ENCODE measurements around the gene AGBL4. TPM values are rescaled to one million over a fixed set of nuclear protein-coding genes. Genes with fewer than 3 reads are reported as not detected.

Gene AGBL4
- total RNA-seq, 1 experiment from 2014 or later, result not detected

DNA sequence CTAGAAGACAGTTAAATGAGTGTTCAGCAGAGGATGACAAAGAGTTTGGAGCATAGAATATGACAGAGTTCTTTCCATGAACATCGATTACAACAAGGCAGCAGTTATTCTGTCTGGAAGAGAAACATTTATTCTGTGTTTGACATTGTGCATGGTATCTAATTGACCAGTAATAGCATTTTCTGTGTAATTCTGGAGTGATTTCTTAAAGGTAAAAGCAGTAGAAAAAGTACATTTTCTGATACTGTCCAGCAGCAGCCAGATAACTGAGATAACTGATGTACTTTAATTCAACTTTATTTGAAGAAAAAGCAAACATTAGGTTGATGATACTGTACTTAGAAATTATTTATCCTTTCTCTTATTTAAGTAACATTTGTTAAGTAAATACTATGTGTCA lies 497.1 kb downstream of the AGBL4 start:
- H3K36me3 Mint-ChIP-seq (ENCODE audit: insufficient read depth, unreplicated experiment), result no peaks in the 10 kb centered on the region
- DNase-seq, result no peak
- Histone ChIP-seq H3K4me1 (no peaks in the 10 kb centered on the region), H3K36me3 (ENCODE audit: control insufficient read depth, insufficient read depth, low read length) (no peaks in the 10 kb centered on the region), H3K27me3 (replicated peaks; ENCODE audit: control insufficient read depth, insufficient read depth, low read length) (no peaks in the 10 kb centered on the region), H3K9me3 (no peaks in the 10 kb centered on the region), H3K4me3 (ENCODE audit: low read depth, low read length) (no peak overlapping the region)
- no peaks in the 10 kb centered on the region for H3K27me3 Mint-ChIP-seq (ENCODE audit: insufficient read depth, unreplicated experiment)
- H3K4me3 Mint-ChIP-seq (ENCODE audit: unreplicated experiment), result no peak overlapping the region
- H3K4me1 Mint-ChIP-seq (ENCODE audit: low read depth, unreplicated experiment), result peaks cover 9% of the 10 kb centered on the region
- intact Hi-C loops (cut with micrococcal nuclease; ENCODE audit: unreplicated experiment), result no loop called here
- TF ChIP-seq, protein P1, sequence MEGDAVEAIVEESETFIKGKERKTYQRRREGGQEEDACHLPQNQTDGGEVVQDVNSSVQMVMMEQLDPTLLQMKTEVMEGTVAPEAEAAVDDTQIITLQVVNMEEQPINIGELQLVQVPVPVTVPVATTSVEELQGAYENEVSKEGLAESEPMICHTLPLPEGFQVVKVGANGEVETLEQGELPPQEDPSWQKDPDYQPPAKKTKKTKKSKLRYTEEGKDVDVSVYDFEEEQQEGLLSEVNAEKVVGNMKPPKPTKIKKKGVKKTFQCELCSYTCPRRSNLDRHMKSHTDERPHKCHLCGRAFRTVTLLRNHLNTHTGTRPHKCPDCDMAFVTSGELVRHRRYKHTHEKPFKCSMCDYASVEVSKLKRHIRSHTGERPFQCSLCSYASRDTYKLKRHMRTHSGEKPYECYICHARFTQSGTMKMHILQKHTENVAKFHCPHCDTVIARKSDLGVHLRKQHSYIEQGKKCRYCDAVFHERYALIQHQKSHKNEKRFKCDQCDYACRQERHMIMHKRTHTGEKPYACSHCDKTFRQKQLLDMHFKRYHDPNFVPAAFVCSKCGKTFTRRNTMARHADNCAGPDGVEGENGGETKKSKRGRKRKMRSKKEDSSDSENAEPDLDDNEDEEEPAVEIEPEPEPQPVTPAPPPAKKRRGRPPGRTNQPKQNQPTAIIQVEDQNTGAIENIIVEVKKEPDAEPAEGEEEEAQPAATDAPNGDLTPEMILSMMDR (IDR thresholded peaks at IDR 0.05; ENCODE audit: insufficient read depth in 1 of 2, low read depth in 1 of 2, low read length in 1 of 2, severe bottlenecking in 1 of 2, unreplicated experiment in 1 of 2), result no peak
- H3K9me3 Mint-ChIP-seq (ENCODE audit: unreplicated experiment), result no peaks in the 10 kb centered on the region
- ChIA-PET CTCF (no interaction called here), POLR2A (no interaction called here)
- BruUV-seq (replicated peaks), result no TSS peak
- no peak overlapping the region for H3K27ac Mint-ChIP-seq (ENCODE audit: unreplicated experiment)

DNA sequence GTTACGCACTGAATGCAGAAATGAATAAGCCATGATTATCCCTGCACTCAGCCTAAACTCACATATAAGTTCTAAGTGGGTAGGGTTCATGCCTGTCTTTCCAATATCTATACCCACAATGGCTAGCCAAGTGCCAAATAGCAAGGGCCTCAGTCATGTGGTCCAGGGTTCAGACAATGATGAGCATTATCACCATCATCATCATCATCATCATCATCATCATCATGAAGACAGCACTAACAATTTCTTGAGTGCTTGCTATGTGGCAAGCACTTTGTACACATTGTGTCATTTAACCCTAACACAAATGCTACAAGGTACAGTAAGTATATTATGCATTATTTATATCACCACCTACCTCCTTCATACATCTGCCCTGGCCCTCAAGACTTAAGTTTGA lies 500.0 kb downstream of the AGBL4 start:
- ChIA-PET POLR2A (no interaction called here), CTCF (no interaction called here)
- no peak overlapping the region for H3K27ac Mint-ChIP-seq (ENCODE audit: unreplicated experiment)
- H3K27me3 Mint-ChIP-seq (ENCODE audit: insufficient read depth, unreplicated experiment), result no peaks in the 10 kb centered on the region
- H3K27me3 ChIP-seq (replicated peaks; ENCODE audit: control insufficient read depth, insufficient read depth, low read length), result no peaks in the 10 kb centered on the region
- intact Hi-C loops (cut with micrococcal nuclease; ENCODE audit: unreplicated experiment), result no loop called here
- TF ChIP-seq, protein P1 (IDR thresholded peaks at IDR 0.05; ENCODE audit: insufficient read depth in 1 of 2, low read depth in 1 of 2, low read length in 1 of 2, severe bottlenecking in 1 of 2, unreplicated experiment in 1 of 2), result no peak
- H3K4me3 ChIP-seq (ENCODE audit: low read depth, low read length), result no peak overlapping the region
- peaks cover 8% of the 10 kb centered on the region for H3K4me1 Mint-ChIP-seq (ENCODE audit: low read depth, unreplicated experiment)
- H3K36me3 ChIP-seq (ENCODE audit: control insufficient read depth, insufficient read depth, low read length), result no peaks in the 10 kb centered on the region
- no peaks in the 10 kb centered on the region for H3K9me3 Mint-ChIP-seq (ENCODE audit: unreplicated experiment)
- H3K36me3 Mint-ChIP-seq (ENCODE audit: insufficient read depth, unreplicated experiment), result no peaks in the 10 kb centered on the region
- H3K4me3 Mint-ChIP-seq (ENCODE audit: unreplicated experiment), result no peak overlapping the region
- BruUV-seq (replicated peaks), result no TSS peak
- no peaks in the 10 kb centered on the region for H3K9me3 ChIP-seq
- H3K4me1 ChIP-seq, result no peaks in the 10 kb centered on the region
- no peak for DNase-seq

DNA sequence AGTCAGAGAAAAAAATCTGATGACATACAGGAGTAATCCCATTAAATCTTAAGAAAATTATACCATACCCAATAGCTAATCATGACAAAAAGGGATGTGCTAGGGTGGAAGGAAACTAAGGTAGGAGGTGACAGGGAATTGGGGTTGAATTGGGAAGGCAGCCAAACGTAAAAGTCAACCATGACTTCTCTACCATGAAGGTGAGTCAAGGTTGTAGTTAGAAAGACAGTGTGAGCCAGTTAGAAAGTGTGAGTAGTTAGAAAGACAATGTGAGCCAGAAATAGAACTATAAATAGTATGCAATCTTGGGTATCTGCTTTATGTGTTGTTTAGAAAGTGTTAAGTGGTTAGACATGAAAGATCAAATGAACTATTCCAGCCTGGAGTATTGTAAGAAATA lies 556.8 kb downstream of the AGBL4 start:
- intact Hi-C loops (cut with micrococcal nuclease; ENCODE audit: unreplicated experiment), result no loop called here
- Histone ChIP-seq H3K36me3 (ENCODE audit: control insufficient read depth, insufficient read depth, low read length) (no peaks in the 10 kb centered on the region), H3K4me3 (ENCODE audit: low read depth, low read length) (no peak overlapping the region), H3K27me3 (replicated peaks; ENCODE audit: control insufficient read depth, insufficient read depth, low read length) (no peaks in the 10 kb centered on the region), H3K4me1 (no peaks in the 10 kb centered on the region; the same call in 1 of the 2 replicates), H3K9me3 (no peaks in the 10 kb centered on the region)
- H3K4me1 Mint-ChIP-seq (ENCODE audit: low read depth, unreplicated experiment), result no peaks in the 10 kb centered on the region
- BruUV-seq (replicated peaks), result no TSS peak
- H3K27ac Mint-ChIP-seq (ENCODE audit: unreplicated experiment), result no peak overlapping the region
- no peak for DNase-seq
- H3K9me3 Mint-ChIP-seq (ENCODE audit: unreplicated experiment), result peaks cover 26% of the 10 kb centered on the region
- ChIA-PET POLR2A (no interaction called here), CTCF (no interaction called here)
- TF ChIP-seq, protein P1 (IDR thresholded peaks at IDR 0.05; ENCODE audit: insufficient read depth in 1 of 2, low read depth in 1 of 2, low read length in 1 of 2, severe bottlenecking in 1 of 2, unreplicated experiment in 1 of 2), result no peak
- no peaks in the 10 kb centered on the region for H3K36me3 Mint-ChIP-seq (ENCODE audit: insufficient read depth, unreplicated experiment)
- no peak overlapping the region for H3K4me3 Mint-ChIP-seq (ENCODE audit: unreplicated experiment)
- H3K27me3 Mint-ChIP-seq (ENCODE audit: insufficient read depth, unreplicated experiment), result no peaks in the 10 kb centered on the region
